NCI-H2196 treated with DMSO at 0.1 percent for 48 hours (cell line): ENCODE data around the gene VGLL4.
"Not testable (repeated sequence)": the region's sequence is repeated elsewhere in the genome, so short reads cannot be mapped to it uniquely, and the experiment has no call there.

Source experiments
- DNase-seq: peaks from one replicate; lab custom pipeline; 2025; ENCODE audit not compliant: unreplicated experiment; lab: John Stamatoyannopoulos, UW

The VGLL4 gene, protein sequence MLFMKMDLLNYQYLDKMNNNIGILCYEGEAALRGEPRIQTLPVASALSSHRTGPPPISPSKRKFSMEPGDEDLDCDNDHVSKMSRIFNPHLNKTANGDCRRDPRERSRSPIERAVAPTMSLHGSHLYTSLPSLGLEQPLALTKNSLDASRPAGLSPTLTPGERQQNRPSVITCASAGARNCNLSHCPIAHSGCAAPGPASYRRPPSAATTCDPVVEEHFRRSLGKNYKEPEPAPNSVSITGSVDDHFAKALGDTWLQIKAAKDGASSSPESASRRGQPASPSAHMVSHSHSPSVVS

DNA sequence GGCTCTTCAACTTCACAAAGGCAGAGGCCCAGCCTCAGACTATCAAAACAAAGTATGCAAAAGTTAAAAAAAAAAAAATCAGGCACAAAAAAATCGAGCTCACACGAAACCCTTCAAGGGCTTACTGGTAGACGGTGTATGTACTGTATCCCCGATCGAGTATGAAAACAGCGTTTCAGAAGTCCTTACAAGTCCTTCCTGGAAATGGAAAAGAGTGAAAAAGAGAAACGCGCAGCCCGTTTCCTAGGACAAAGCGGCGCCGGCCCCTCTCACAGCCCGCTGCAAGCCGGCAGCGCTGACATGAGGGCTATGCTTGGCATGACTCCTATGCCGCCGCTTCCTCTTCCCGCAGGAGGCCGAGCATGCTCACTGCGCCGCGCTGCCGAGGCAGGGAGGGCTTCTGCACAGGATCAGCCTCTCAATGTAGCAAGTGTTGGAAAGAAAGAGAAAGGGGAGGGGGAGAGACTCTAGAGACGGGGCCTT lies at the start of gene VGLL4:
Gene VGLL4 (minus strand): TSS at position 311 of the 483 bp plus-strand sequence. CDS start 397 bp downstream, outside the sequence.
- DNase-seq, result peak; percentile 15

DNA sequence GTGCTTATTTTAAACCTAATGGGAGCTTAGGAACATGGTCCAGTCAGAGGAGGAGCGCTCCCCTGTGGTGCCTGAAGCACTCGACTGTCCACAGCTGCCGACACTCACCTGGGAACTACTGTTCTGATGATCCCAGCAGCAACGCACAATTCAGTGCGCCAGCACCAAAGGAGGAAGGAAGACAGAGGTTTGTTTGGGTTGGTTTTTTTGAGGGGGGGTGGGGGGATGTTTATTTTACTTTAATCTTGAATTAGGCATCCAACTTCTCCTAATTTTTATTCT lies 48.8 kb upstream of the VGLL4 start:
- no peak for DNase-seq

DNA sequence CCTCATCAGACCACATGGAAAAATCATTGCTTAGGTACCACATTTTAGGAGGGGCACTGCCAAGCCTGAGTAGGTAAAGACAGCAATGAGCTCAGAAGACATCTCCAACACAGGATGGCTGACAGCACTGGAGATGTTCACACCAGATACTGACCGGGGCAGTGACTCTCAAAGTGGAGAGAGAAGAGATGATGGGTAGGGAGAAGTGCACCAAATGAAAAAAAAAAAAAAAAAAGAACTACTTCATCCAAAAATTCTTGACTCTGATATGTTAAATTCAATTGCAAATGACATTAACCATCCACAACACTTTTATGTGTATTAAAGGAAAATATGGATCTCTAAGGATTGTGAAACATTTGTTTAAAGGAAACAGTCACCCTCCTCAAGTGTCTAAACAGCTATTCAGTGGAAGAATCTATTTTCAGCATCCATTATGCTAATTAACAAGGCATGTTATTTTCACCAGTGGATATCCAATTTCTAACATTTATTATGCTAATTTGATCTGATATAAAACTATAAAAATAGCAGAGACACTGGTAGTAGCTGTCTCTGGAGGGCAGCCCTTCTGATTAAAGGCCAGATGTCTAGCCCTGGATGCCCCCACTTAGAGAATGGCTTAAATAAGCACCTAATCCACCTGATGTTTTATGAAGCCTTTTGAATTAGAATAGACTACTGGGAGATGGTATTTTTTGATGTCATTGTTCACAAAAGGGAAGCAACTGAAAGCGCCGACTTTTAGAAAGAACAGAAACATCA lies 48.2 kb upstream of the VGLL4 start:
- no peak for DNase-seq

DNA sequence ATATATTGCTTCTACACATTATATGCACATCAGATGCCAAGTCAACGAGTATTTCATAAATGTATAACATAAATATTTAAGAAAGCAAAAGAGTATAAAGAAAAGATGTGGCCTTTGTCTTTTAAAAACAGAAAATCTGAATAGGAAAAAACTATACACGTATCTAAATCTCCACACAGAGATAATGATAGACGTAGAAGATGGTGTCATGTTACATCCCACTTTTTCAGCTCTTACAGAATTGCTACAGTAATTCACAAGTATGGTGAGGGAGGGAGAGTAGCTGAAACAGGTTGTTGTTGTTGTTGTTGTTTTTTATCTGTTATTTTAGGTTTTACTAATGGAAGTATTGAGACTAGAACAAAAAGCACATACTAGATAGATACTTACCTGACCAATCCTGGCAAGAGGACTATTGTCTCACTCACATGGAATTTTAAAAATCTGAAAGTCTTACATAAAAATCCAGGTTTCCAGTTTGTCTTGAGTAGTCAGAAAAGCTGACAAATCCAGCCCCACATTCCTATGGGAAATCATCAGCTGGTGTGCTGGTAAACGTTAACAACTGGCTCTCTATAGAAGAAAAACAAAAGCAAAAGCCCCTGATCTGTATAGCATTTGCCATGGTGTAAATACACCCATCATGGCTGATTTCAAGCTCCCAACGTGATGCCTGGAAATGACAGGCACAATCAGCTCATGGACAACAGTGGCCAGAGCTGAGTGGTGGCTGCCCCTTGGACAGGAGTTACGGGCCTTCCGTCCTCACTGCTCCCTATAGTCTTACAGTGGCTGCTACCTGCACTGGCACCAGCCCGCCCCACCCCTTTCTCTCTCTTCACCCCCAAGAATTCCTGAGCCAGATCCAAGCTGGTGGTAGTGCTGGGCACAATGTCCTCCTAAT lies 47.4 kb upstream of the VGLL4 start:
- DNase-seq, result no peak

DNA sequence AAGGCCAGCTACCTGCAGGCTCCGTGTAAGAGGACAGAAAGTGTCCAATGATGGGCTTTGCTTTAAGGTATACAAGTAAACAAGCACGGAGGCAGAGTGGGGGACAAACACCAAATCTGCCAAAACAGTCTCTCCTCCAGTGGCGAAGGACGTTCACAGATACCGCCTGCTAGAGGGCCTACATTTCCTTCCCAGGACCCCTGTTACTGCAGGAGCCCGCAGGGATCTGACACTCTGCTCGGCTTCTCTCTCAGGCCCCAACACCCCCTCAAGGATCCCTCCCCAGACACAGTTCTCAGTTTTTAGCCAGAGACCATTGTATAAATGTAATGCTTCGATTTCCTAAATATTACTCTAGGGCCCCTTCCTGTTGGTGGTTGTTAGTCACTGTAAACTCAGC lies 46.0 kb upstream of the VGLL4 start:
- no peak for DNase-seq

DNA sequence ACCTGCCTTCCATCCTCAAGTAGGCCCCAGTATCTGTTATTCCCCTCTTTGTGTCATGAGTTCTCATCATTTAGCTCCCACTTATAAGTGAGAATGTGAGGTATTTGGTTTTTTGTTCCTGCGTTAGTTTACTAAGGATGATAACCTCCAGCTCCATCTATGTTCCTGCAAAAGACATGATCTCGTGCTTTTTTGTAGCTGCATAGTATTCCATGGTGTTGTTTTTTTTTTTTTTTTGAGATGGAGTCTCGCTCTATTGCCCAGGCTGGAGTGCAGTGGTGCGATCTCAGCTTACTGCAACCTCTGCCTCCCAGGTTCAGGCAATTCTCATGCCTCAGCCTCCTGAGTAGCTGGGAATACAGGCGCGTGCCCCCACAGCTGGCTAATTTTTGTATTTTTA lies 41.3 kb upstream of the VGLL4 start:
- DNase-seq, result not testable (repeated sequence)

DNA sequence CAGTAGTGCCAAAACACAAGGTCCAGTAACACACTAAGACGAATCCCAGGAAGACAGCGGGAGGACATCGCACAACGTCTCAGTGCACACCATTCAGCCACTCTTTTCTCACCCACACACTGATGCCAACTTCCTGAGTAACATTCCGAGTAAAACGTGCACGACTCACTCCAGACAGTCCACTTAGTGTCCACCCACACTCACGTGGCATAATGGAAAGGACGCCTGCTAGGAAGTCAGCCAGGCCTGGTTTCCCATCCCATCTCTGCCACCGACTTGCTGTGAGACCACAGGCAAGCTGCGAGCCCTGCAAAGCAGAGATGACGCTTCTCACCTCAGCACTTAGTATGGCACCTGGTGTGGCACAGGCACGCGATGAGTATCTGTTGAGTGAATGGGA lies 36.8 kb upstream of the VGLL4 start:
- no peak for DNase-seq

DNA sequence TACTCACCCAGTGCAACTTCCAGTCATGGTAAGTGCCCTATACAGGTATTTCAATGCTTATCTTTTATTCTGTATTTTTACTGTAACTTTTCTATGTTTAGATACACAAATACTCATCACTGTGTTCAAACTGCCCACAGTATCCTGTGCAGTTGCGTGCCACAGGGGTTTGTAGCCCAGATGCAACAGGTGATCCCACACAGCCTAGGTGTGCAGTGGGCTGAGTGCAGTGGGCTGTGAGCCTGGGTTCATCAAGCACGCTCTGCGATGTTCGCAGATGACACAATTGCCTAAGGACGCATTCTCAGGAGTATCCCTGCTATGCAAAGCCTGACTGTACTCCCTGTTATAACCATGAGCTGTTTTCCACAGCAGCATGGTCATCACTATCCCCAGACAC lies 36.2 kb upstream of the VGLL4 start:
- no peak for DNase-seq

DNA sequence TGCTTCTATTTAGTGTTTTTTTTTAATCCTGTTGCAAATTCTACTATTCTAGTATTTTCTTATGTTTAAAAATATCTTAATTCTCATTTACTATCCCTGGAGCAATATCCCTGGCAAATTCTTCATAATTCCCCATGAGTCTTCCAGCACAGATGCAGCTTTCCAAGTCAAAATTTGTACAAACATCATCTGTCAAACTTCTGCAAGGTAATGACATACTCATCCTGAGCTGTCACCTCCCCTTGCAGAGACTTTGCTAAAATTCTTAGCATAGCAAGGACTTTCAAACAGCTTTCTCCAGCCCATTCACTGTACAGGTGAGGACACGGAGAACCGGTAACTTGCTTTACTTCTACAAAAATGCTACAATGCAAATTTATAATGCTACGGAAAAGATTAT lies 28.6 kb upstream of the VGLL4 start:
- DNase-seq, result no peak

DNA sequence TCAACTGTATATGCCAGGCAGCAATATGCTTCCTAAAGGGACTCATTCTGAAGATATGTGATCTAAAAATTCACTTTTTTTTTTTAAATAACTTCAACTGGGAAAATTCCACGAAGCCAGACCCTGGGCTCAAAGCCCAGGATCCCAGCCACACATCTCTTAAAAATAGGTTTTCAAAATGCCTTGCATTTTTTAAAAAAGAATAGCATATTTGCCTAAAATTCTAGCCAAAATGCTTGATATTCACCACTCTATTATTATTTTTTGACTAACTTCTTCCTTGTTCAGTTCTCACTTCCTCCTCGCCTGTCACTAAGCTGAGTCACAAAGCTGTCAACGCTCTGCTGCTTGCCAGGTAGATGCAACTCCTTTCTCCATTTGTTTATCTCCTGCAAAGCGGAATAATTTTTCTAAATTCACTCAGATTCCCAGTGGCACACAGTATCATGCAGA lies 28.0 kb upstream of the VGLL4 start:
- DNase-seq, result no peak

DNA sequence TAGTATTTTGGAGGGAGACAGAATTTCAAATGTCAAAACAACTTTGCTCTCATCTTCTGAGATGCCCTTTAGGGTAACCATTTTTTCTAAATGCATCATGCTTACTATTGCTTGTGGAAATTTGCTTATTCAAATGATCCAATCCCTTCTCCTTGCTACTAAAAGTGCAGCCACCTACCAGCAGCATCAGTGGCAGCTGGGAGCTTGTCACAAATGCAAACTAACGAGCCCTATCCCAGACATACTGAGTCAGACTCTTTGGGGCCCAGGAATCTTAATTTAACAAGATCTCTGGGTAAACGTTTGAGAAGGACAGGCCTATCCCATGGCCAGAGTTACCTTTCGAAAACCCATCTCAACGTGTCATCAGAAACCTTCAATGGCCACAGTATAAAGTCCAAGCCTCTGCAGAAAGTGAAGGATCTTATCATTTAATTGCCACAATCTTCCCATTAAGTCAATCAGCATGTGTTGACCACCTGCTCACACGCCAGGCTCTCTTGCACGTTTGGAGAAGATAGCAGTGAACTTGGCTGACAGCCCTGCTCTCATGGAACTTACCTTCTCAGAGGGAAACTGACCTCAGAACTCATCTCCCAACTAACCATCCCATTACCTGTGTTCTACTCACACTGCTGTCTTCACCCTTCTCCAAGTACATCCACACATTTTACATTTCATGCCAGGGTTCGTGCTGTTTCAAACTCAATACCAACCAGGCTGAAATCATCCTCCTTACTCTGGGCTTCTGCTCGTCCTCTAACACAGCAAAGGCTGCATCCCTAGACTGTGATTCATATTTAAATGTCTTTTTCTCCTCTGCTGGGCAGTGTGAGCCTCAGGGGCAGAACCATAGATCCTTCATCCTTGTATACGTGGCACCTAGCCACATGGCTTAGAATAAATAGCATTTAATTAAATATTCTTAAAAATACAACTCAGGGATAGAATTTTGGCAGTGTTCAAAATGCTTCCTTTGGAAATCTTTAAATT lies 24.8 kb upstream of the VGLL4 start:
- no peak for DNase-seq

DNA sequence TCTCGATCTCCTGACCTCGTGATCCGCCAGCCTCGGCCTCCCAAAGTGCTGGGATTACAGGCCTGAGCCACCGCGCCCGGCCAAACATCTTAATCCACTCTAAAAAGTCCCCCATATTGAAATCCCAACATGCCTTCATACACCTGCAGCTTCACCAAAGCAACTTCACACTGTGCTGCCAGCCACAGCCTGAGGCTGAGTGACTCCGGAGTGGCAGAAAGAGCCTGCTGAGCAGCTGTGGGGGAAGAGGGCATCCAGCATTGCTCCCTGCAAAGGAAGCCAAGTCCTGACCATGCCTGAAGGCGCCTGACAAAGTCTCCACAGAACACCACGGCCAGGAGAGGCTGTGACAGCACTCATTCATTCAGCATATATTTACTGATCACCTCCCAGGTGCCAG lies 21.6 kb upstream of the VGLL4 start:
- DNase-seq, result no peak

DNA sequence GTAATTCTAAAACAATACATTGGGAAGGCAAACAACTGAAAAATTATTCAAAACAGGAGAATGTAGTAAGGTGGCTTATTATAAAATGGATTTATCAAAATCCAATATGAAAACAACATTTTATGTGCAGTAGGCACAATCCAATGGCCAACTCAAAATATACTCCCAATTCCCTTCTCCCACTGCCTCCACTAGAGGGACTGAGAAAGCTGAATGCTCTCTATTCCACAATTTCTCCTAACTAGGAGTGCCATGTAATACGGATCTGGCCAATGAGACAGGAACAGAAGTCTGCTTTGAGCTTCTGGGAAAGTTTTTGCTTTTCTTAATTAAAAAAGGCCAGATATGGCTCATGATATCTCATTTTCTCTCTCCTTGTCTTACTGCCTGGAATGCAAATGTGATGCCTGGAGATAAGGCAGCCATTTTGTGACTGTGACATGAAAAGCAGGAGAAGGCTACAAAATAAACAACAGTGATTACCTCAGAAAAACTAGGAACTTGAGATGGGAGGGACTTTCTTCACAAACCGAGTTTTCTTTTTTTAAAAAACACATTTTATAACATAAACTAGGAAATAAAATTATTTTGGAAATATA lies 18.8 kb upstream of the VGLL4 start:
- DNase-seq, result no peak

DNA sequence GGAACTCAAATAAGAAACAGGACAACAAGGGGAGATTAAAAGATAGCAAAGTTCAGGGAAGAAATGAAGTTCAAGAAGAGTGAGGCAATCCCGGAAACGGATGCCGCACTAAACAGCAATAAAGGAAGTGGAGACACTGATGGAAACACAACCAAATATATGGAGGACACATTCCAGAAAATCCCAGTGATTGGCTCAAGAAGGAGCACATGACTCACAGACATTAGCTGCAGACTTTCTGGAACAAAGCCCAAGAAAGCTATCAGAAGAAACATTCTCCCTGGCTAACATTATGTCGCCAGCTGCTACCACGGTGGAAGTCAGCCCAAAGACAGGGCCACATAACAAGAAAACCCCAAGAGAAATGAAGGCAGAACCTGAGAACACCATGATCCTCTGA lies 18.1 kb upstream of the VGLL4 start:
- DNase-seq, result no peak

DNA sequence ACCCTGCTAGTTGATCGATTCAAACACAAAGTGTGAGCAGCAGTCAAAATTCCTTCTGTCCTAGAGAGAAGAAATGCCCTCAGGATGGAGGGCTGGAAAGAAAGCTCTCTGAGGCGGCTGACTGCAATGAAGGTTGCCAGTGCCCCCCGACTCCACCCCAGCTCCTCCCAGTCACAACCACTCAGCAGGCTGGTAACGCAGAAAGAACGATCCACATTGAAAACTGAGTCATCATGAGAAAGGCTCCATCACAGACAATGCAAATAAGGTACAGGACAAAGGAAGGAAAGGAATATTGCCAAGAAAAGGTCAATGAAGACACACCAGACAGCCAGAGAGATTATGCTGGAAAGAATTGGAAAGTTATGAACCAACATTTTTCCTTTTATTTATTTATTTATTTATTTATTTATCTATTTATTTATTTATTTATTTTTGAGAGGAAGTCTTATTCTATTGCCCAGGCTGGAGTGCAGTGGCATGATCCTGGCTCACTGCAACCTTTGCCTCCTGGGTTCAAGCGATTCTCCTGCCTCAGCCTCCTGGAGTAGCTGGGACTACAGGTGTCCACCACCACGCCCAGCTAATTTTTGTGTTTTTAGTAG lies 17.4 kb upstream of the VGLL4 start:
- DNase-seq, result no peak

DNA sequence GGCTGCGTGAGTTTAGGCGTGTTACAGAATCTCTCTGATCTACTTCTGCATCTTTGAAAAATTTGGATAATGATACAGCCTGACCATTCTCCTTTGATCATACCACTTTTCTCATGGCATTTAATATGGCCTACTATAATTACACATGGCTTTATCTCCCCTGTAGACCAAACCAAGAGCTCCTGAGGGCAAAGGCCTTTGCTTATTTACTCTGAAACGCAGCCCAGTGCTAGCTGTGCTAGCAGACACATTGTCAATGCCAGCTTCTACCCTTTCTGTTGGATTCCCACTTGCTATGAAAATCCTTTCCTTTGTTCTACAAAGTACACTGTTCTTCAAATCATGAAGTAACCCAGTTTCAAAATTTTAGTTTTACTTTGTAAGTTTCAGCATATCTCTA lies 16.5 kb upstream of the VGLL4 start:
- DNase-seq, result no peak

DNA sequence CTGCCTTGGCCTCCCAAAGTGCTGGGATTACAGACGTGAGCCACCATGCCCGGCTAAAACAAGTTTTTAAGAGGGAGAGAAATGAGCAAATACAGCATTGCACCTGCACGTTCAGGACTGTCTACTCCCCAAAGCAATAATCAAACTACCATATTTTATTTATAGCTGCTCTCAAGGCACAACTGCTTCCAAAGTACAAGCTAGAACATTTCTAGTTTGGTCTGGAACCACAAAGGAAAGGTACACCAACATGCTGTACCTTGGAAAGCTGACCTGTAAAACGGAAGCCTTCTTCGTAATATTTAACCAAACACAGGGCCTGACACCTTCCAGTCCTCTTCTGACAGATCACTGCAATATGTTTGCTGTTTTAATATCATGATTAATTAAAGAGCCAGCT lies 14.5 kb upstream of the VGLL4 start:
- DNase-seq, result no peak

DNA sequence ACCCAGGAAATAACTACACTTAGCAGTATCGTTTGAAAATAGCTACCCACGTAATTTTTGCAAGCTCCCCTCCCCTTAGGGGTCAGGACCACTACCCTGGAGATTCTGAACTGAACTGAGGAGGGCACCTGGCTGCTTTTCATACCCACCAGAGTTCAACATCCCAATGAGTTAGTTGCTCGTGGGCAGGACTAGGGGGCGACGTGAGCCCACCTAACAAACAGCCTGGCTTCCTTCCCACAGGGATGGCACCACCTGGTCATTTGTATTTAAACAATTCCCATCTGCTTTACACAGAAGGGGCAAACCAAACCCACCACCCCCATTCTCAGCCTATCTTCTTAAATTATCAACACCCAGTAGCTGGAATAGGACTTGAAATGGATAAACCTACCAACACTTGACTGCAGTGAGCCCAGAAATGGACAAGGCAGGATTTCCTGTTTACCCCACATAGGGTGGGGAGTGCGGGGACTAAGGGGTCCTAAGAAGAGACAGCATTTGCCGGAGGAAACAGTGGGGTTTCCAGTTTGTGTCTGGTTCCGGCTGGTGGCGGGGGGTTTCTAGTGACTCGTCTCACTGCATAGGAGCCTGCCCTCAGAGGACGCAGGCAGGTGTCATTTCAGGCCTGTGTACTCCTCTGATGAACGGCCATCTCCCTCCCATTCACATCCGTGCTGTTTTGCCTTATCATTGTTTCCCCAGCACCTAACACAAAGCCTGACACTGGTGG lies 11.6 kb upstream of the VGLL4 start:
- DNase-seq, result no peak

DNA sequence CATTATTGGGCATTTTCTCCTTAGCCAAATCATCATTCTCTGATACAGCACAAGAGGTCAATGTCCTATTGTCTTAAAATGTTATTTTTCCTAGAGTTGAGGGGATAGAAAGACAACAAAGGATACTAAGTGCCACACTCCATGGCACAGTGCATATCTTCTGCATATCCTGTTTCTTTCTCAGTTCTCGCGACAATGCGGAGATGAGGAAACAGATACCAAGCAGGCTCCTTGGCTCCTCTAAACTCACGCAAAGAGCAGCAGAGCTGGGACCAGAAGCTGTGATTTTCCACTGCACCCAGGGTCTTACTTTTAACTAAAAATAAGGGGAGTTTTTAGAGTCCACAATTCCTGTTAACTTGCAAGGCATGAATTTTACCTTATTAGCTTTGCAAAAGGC lies 10.5 kb upstream of the VGLL4 start:
- no peak for DNase-seq
